Type B pancreatic cell (in vitro differentiated cells): ENCODE data around the gene ZZZ3. TPM values are rescaled to one million over a fixed set of nuclear protein-coding genes. Genes with fewer than 3 reads are reported as not detected.

Source experiments
- DNase-seq: peaks from one replicate; pipeline ENCODE4 v3.0.0; 2021; ENCODE audit warnings: mixed read lengths; ENCODE audit not compliant: unreplicated experiment; ENCODE audit errors: extremely low spot score
- H3K27ac Mint-ChIP-seq: 2 replicates; pipeline ENCODE4 v1.8.0; 2021; ENCODE audit warnings: mild to moderate bottlenecking, mixed read lengths
- H3K27me3 Mint-ChIP-seq: 2 replicates; pipeline ENCODE4 v1.8.0; 2021; ENCODE audit warnings: mixed read lengths
- H3K36me3 Mint-ChIP-seq: 2 replicates; pipeline ENCODE4 v1.8.0; 2021; ENCODE audit warnings: mixed read lengths
- H3K4me1 Mint-ChIP-seq: one replicate; pipeline ENCODE4 v1.8.0; 2021; ENCODE audit warnings: mixed read lengths; ENCODE audit not compliant: unreplicated experiment
- H3K4me3 Mint-ChIP-seq: 2 replicates; pipeline ENCODE4 v1.8.0; 2021; ENCODE audit warnings: mild to moderate bottlenecking, mixed read lengths
- H3K9me3 Mint-ChIP-seq: 2 replicates; pipeline ENCODE4 v1.8.0; 2021; ENCODE audit warnings: mixed read lengths
- total RNA-seq: library from RNA; stranded (reverse); gene quantifications from 2 replicates; pipeline ENCODE4 v1.2.1, GENCODE V29; 2021; ENCODE audit warnings: low replicate concordance
- TF ChIP-seq, protein P1 (sequence below): fragments of 200-600 bp; sonication (generic); conservative IDR thresholded peaks from 2 replicates; pipeline ENCODE4 v1.5.0; 2021; ENCODE audit warnings: antibody characterized with exemption, mild to moderate bottlenecking

Gene ZZZ3
- total RNA-seq, 1 donor from 2014 or later: 51.3 TPM

DNA sequence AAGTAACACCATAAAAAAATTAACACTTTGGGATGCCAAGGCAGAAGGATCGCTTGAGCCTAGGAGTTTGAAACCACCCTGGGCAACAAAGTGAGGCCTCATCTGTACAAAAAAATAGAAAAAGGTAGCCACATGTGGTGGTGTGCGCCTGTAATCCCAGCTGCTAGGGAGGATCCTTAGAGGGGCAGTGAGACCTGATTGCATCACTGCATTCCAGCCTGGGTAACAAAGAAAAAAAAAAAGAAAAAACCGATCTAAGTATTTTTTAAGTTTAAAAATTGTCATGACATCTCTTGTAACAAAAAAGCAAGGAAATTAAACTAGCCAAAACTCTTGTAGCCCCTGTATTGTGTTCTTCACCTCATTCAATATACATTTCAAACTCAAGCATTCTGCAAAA is 39.5 kb downstream of the ZZZ3 start:
- Mint-ChIP-seq H3K4me1 (no peaks in the 10 kb centered on the region), H3K27ac (no peak overlapping the region), H3K4me3 (no peak overlapping the region), H3K9me3 (no peaks in the 10 kb centered on the region), H3K27me3 (no peaks in the 10 kb centered on the region), H3K36me3 (peaks cover 37% of the 10 kb centered on the region)
- no peak for DNase-seq
- TF ChIP-seq, protein P1, sequence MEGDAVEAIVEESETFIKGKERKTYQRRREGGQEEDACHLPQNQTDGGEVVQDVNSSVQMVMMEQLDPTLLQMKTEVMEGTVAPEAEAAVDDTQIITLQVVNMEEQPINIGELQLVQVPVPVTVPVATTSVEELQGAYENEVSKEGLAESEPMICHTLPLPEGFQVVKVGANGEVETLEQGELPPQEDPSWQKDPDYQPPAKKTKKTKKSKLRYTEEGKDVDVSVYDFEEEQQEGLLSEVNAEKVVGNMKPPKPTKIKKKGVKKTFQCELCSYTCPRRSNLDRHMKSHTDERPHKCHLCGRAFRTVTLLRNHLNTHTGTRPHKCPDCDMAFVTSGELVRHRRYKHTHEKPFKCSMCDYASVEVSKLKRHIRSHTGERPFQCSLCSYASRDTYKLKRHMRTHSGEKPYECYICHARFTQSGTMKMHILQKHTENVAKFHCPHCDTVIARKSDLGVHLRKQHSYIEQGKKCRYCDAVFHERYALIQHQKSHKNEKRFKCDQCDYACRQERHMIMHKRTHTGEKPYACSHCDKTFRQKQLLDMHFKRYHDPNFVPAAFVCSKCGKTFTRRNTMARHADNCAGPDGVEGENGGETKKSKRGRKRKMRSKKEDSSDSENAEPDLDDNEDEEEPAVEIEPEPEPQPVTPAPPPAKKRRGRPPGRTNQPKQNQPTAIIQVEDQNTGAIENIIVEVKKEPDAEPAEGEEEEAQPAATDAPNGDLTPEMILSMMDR: no peak

DNA sequence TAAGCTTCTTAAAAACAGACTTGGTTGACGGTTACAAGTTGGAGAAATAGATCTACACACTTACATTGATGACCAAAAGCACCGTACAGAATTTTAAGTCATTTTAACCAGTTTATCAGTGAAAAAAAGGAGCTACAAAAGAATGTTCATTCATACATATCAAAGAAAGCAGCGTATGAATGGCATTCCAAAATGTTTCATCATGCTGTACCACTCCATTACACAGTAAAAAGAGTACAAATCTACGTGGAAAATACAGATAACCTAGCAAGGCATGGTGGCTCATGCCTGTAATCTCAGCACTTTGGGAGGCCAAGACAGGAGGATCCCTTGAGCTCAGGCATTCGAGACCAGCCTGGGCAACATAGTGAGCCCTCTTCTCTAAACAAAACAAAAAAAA is 40.3 kb downstream of the ZZZ3 start:
- H3K36me3 Mint-ChIP-seq: peaks cover 37% of the 10 kb centered on the region
- TF ChIP-seq, protein P1: no peak

DNA sequence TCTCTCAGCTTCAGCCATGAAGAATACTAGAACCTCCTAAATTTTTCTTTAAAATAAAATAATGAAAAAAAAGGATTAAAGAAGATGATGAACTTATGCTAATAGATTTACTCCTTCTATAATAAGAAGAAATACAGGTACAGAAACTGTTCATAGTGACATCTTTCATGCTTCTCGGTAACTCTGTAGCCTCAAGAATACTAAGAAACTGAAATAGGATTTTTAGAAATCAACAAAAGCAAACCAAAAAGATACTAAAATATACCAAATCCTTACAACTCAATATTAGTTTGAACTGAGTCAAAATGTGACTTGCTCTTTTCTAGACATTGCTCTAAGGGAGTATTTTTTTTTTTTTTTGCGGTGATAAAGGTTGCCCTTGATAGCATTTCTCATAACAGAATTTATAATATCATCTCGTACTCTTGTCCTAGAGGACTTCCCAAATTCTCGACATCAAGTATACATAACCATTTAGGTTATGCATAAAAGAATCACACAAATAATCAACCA is 42.8 kb downstream of the ZZZ3 start:
- Mint-ChIP-seq H3K27ac (no peak overlapping the region), H3K4me1 (no peaks in the 10 kb centered on the region), H3K27me3 (no peaks in the 10 kb centered on the region), H3K36me3 (peaks cover 26% of the 10 kb centered on the region), H3K4me3 (no peak overlapping the region), H3K9me3 (no peaks in the 10 kb centered on the region)
- TF ChIP-seq, protein P1: no peak
- DNase-seq: no peak

More for the DNA sequence above, 40.3 kb downstream of the ZZZ3 start:
- Mint-ChIP-seq H3K9me3 (no peaks in the 10 kb centered on the region), H3K4me1 (no peaks in the 10 kb centered on the region), H3K27ac (no peak overlapping the region), H3K27me3 (no peaks in the 10 kb centered on the region), H3K4me3 (no peak overlapping the region)
- no peak for DNase-seq

DNA sequence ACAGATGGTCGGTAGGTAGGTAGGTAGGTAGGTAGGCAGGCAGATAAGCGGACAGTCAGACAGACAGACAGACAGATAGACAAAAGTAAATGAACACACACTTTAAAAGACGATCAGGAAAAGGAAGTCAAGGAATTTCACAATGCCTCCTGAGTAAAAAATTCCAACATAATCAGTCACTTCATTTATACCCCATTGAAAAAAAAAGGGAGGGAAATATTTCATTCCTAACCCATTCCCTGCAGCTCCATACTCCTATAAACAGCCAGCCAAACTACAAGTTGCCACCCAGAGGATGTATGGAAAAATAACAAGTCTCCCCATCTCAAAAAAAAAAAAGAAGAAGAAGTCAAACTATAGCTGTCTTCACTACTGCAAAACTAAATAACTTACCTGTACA is 43.4 kb downstream of the ZZZ3 start:
- no peaks in the 10 kb centered on the region for H3K27me3 Mint-ChIP-seq
- H3K4me1 Mint-ChIP-seq: no peaks in the 10 kb centered on the region
- TF ChIP-seq, protein P1: no peak
- no peak overlapping the region for H3K4me3 Mint-ChIP-seq
- H3K36me3 Mint-ChIP-seq: peaks cover 24% of the 10 kb centered on the region
- DNase-seq: no peak
- no peak overlapping the region for H3K27ac Mint-ChIP-seq
- no peaks in the 10 kb centered on the region for H3K9me3 Mint-ChIP-seq

DNA sequence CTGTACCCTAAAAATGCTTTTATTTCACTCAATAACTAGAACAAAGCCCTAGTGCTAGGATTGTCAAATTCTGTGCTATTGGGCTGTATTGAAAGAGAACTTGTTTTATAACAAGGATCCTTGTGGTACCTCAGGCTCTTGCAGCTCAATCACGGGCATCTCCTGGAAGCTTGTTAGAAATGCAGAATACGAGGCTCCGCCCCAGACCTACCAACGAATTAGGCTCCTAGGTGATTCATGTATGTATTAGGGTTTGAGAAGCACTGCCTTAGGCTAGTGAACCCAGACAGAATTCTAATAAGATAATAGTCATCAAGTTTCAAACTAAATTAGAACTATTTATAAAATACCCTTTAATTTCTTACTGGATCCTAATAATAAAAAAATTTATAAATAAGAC is 45.6 kb downstream of the ZZZ3 start:
- Mint-ChIP-seq H3K36me3 (peaks cover 30% of the 10 kb centered on the region), H3K4me3 (no peak overlapping the region), H3K9me3 (peaks cover 5% of the 10 kb centered on the region), H3K27ac (no peak overlapping the region), H3K4me1 (no peaks in the 10 kb centered on the region), H3K27me3 (no peaks in the 10 kb centered on the region)
- TF ChIP-seq, protein P1: no peak
- DNase-seq: no peak

Other genes with a start within 250 kb of the ZZZ3 start
- gene USP33, start 77.2 kb upstream of the ZZZ3 start, total RNA-seq: 46.6 and 66.3 TPM in 2 replicates
- gene MIGA1, start 97.0 kb upstream of the ZZZ3 start, total RNA-seq: 14.5 and 15.0 TPM in 2 replicates
- 0.38 and 2.8 TPM in 2 replicates for gene NEXN, start 206.0 kb upstream of the ZZZ3 start, total RNA-seq